NB4 (cell line): ENCODE data around the gene F2RL2.

Experiments
- DNase-seq: peaks from one replicate; pipeline ENCODE4 v3.0.0; 2010; ENCODE audit warnings: low read depth
- H3K4me3 ChIP-seq: one replicate; pipeline ENCODE4 v1.5.1; 2011; ENCODE audit warnings: mild to moderate bottlenecking, low read depth, low read length, moderate library complexity
- MYC ChIP-seq: IDR thresholded peaks from 2 replicates; pipeline ENCODE4 v1.6.1; 2011; ENCODE audit warnings: low read depth, low read length
- POLR2A ChIP-seq: IDR thresholded peaks from 2 replicates; pipeline ENCODE4 v1.6.1; 2011; ENCODE audit warnings: mild to moderate bottlenecking; ENCODE audit not compliant: insufficient read length; ENCODE audit errors: extremely low read depth
- TF ChIP-seq, protein P1 (sequence below): IDR thresholded peaks from 2 replicates; pipeline ENCODE4 v1.6.1; 2011; ENCODE audit warnings: low read depth, low read length
- TF ChIP-seq, protein P2 (sequence below): IDR thresholded peaks from one replicate; pipeline ENCODE4 v1.5.1; 2012; ENCODE audit warnings: low read depth, low read length

Gene F2RL2

DNA sequence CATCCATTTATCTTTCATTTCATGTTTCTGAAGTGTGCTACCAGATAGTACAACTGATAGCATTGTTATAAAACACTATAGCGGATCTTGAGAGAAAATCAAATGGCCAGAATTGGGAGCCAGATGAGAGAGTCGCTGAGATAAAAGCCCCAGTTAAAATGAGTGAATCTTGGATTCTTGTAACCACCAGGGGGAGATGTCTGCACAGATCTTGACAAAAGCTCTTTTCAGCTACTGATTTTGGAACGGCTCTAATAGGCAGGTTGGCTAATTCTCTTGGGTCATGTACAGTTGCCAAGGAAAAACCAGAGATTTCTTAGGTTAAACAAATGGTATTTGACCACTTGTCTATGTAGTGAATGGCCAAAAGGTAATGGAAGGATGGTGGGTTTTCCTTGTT is 21.7 kb downstream of the F2RL2 start:
- TF ChIP-seq, protein P1, sequence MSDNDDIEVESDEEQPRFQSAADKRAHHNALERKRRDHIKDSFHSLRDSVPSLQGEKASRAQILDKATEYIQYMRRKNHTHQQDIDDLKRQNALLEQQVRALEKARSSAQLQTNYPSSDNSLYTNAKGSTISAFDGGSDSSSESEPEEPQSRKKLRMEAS = no peak
- TF ChIP-seq, protein P2, sequence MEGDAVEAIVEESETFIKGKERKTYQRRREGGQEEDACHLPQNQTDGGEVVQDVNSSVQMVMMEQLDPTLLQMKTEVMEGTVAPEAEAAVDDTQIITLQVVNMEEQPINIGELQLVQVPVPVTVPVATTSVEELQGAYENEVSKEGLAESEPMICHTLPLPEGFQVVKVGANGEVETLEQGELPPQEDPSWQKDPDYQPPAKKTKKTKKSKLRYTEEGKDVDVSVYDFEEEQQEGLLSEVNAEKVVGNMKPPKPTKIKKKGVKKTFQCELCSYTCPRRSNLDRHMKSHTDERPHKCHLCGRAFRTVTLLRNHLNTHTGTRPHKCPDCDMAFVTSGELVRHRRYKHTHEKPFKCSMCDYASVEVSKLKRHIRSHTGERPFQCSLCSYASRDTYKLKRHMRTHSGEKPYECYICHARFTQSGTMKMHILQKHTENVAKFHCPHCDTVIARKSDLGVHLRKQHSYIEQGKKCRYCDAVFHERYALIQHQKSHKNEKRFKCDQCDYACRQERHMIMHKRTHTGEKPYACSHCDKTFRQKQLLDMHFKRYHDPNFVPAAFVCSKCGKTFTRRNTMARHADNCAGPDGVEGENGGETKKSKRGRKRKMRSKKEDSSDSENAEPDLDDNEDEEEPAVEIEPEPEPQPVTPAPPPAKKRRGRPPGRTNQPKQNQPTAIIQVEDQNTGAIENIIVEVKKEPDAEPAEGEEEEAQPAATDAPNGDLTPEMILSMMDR = peak; percentile 66
- peak; percentile 61 for DNase-seq
- H3K4me3 ChIP-seq = no peak overlapping the region

DNA sequence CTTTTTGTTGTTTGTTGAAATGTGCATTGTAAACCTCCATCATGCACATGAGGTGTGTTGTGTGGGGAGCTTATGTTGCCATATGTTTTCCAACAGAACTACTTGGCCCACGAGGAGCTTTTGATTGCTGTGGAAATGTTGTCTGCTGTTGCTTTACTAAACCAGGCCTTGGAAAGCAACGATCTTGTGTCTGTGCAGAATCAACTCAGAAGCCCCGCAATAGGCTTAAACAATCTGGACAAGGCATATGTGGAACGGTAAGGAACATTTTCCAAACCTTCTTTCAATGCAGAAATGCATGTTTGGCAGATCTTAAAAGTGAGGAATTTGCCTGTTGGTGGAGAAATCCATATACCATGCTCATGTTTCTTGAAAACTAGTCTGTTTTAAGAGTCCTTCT is 22.5 kb downstream of the F2RL2 start:
- DNase-seq = no peak
- no peak overlapping the region for H3K4me3 ChIP-seq
- TF ChIP-seq, protein P2 = no peak
- TF ChIP-seq MYC (no peak), POLR2A (no peak)
- TF ChIP-seq, protein P1 = no peak

DNA sequence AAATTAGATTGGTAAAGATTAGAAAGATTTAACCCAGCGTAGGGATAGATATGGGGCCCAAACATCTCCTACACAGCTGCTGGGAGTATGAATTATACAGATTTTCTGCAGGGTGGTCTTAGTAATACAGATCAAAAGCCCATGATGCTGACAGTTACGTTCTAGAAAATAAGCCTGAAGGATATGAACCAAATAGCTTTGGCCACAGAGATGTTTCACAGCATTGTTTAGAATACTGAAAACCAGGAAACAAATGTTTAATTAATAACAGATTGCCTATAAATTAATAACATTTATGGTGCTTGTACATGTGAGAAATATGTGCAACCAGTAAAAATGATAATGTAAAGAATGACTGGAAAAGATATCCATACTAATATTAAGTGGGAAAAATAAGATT is 24.7 kb downstream of the F2RL2 start:
- H3K4me3 ChIP-seq = no peak overlapping the region
- DNase-seq = no peak
- TF ChIP-seq, protein P2 = no peak
- TF ChIP-seq, protein P1 = no peak
- TF ChIP-seq POLR2A (no peak), MYC (no peak)

DNA sequence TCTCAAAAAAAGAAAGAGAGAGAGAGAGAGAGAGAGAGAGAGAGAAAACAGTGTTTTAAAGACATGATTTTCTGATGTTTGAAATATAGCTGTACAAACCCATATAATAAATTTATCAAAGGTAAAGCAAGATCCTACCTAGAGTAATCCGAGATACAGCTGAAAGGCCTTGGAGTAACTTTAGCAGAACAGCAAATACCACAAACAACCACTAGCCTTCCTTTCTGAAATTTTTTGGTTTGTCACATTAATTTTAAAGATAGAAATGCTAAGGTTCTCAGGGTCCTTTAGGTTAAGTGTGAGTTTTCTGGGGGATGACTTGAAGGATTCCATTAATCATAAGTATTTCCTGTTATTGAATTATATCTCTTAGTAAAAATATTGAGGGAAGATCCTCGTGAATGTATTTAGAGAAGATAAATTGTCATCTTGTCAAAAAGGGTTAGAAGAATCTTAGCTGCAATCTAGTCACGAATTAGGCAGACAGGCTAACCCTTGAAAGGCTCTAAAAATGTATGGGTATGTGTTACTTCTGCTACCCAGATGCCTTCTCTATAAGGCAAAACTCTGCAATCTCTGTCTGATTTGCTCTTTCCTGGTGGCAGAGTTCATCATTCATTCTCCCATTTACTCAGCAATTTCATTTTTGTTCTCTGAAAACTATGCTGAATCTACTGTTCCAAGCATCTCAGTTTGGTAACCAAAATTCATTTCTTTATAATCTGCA is 27.3 kb downstream of the F2RL2 start:
- DNase-seq = no peak
- TF ChIP-seq MYC (no peak), POLR2A (no peak)
- TF ChIP-seq, protein P2 = no peak
- TF ChIP-seq, protein P1 = no peak
- no peak overlapping the region for H3K4me3 ChIP-seq

DNA sequence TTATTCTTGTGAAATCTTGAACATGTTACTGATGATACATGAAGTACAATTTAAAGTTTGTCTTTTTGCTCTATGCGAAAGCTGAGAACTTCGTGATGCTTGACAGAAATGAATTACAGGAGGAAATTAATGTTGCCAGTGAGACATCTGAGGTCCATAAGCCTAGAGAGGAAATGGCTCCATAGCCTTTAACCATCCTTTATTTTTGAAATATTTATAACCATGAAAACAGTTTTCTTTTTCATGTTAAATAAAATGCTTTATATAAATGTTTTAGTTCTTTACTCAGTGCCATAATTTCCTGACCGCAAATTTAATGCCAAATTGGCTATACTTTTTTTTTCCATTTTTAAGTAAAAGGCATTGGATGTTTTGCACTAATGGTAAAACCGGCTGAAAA is 29.1 kb downstream of the F2RL2 start:
- no peak overlapping the region for H3K4me3 ChIP-seq

More for the DNA sequence above, 29.1 kb downstream of the F2RL2 start:
- DNase-seq = no peak
- TF ChIP-seq, protein P2 = no peak
